IPS-15b (cell line): ENCODE results near the gene PRKCE.

Source experiments
- H3K27me3 ChIP-seq: one replicate; pipeline ENCODE4 v1.6.1; 2013; ENCODE audit warnings: low read length; ENCODE audit not compliant: control insufficient read depth, insufficient read depth
- H3K36me3 ChIP-seq: one replicate; pipeline ENCODE4 v1.6.1; 2013; ENCODE audit warnings: low read length; ENCODE audit not compliant: control insufficient read depth, insufficient read depth
- H3K4me1 ChIP-seq: one replicate; pipeline ENCODE4 v1.6.1; 2013; ENCODE audit warnings: mild to moderate bottlenecking, low read length; ENCODE audit not compliant: control insufficient read depth, insufficient read depth
- H3K4me3 ChIP-seq: one replicate; pipeline ENCODE4 v1.5.1; 2013; ENCODE audit warnings: low read depth, low read length
- H3K9ac ChIP-seq: one replicate; pipeline ENCODE4 v1.6.1; 2013; ENCODE audit warnings: low read depth, mild to moderate bottlenecking, low read length
- H3K9me3 ChIP-seq: one replicate; pipeline ENCODE4 v1.6.1; 2013; ENCODE audit warnings: mild to moderate bottlenecking, low read length; ENCODE audit not compliant: control insufficient read depth, insufficient read depth

Gene PRKCE

DNA sequence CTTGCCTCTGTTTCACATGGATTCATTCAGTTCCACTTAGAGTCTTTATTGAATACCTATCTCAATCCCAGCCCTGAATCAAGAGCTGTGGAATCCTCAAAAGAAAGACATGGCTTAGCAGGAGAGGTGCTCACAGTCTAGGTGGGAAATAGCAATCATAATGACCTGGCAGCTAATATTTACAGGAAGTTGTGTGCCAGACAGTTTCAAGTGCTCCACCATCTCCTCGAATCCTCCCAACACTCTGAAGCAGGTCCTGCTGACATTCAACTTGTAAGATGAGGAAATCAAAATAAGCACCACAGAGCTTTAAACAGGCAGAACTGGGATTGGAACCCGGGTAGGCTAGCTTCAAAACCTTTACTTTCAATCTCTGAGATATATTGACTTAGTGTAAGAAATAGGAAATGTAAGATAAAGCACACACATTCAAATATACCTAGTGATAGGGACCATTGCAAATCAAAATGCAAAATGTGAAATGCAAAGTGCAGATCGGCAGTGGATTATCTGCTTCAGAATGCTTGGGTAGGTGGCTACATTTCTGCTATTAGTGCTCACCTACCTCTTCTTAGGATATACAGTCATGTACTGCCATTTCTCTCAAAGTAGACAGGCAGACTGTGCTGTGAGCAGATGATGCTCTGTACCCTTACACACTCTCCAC lies 182.0 kb downstream of the PRKCE start:
- Histone ChIP-seq H3K36me3 (no peaks in the 10 kb centered on the region), H3K27me3 (no peaks in the 10 kb centered on the region), H3K4me3 (no peak overlapping the region), H3K9ac (no peak overlapping the region), H3K9me3 (no peaks in the 10 kb centered on the region), H3K4me1 (no peaks in the 10 kb centered on the region)

GRCh38 chr2:45833968-45834344 lies 182.5 kb downstream of the PRKCE start:
- no peaks in the 10 kb centered on the region for H3K4me1 ChIP-seq
- no peaks in the 10 kb centered on the region for H3K9me3 ChIP-seq
- no peaks in the 10 kb centered on the region for H3K36me3 ChIP-seq
- H3K9ac ChIP-seq = no peak overlapping the region
- H3K27me3 ChIP-seq = no peaks in the 10 kb centered on the region
- no peak overlapping the region for H3K4me3 ChIP-seq

DNA sequence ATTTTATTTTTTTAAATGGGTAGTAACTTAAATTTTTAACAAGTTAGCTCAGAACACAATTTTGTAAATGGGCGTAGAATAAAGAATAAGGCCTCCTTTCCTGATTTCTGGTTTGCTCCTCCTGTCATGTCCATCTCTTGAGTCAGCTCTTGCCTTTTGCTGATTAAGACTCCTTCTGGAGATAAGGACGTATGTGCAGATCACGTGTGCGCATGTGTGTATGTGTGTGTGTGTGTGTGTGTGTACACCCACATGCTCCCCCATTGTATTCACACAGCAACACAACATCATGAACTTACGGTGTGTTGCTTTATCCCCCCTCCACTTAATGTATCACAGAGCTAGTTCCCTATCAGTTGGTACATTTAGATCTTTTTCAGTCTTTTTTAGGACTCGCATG lies 182.9 kb downstream of the PRKCE start:
- H3K9ac ChIP-seq = no peak overlapping the region
- H3K36me3 ChIP-seq = no peaks in the 10 kb centered on the region
- H3K9me3 ChIP-seq = no peaks in the 10 kb centered on the region
- no peak overlapping the region for H3K4me3 ChIP-seq
- no peaks in the 10 kb centered on the region for H3K27me3 ChIP-seq
- no peaks in the 10 kb centered on the region for H3K4me1 ChIP-seq

DNA sequence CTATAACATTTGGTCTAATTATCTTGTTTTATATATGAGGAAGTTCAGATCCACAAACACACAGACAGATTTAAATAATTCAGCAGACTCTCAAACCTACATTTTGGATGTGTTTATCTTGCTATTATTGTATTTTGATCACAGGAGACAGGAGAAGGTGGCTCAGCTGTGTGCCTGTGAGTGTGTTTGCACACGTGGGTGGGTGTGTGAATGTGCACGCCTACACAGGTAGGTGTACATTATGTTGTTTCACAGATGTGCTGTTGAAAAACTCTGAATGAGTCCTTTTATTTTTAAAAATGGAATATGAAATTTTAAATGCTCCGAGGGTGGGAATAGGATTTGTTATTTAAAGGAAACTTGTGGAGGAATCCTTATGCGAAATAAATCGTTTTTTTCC lies 183.4 kb downstream of the PRKCE start:
- Histone ChIP-seq H3K4me1 (no peaks in the 10 kb centered on the region), H3K4me3 (no peak overlapping the region), H3K9ac (no peak overlapping the region), H3K9me3 (no peaks in the 10 kb centered on the region), H3K36me3 (no peaks in the 10 kb centered on the region), H3K27me3 (no peaks in the 10 kb centered on the region)

- no peak overlapping the region for H3K4me3 ChIP-seq
- H3K36me3 ChIP-seq = no peaks in the 10 kb centered on the region
- no peaks in the 10 kb centered on the region for H3K9me3 ChIP-seq
- H3K9ac ChIP-seq = no peak overlapping the region
- H3K4me1 ChIP-seq = no peaks in the 10 kb centered on the region
- H3K27me3 ChIP-seq = no peaks in the 10 kb centered on the region
Observed at GRCh38 chr2:45836316-45836715, 184.8 kb downstream of the PRKCE start.

DNA sequence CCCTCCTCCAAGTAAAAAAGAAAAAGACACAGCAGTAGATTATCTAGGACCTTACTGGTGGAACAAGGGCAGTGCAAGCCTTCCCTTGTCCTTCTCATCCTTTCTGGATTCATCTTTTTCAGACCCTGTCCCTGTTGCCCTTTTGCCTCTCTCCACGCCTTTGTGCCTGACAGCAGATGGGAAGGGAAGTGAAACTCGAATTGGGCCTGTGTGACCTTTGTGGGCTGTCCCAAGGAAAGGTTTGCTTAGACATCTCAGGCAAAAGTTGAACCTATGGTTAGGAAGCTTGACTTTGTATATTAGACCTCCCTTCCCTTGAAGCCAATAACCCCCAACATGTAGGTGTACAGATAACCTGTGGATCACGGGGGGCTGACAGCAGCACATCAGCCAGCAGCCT lies 185.3 kb downstream of the PRKCE start:
- Histone ChIP-seq H3K27me3 (no peaks in the 10 kb centered on the region), H3K9ac (no peak overlapping the region), H3K36me3 (no peaks in the 10 kb centered on the region), H3K4me3 (no peak overlapping the region), H3K9me3 (no peaks in the 10 kb centered on the region), H3K4me1 (no peaks in the 10 kb centered on the region)

- Histone ChIP-seq H3K9ac (no peak overlapping the region), H3K4me3 (no peak overlapping the region)
Observed at GRCh38 chr2:45837812-45838341, 186.4 kb downstream of the PRKCE start.

GRCh38 chr2:45839508-45840251 lies 188.2 kb downstream of the PRKCE start:
- Histone ChIP-seq H3K9ac (no peak overlapping the region), H3K4me1 (no peaks in the 10 kb centered on the region), H3K4me3 (no peak overlapping the region)

More at GRCh38 chr2:45837812-45838341, 186.4 kb downstream of the PRKCE start:
- Histone ChIP-seq H3K36me3 (no peaks in the 10 kb centered on the region), H3K4me1 (no peaks in the 10 kb centered on the region), H3K27me3 (no peaks in the 10 kb centered on the region), H3K9me3 (no peaks in the 10 kb centered on the region)

DNA sequence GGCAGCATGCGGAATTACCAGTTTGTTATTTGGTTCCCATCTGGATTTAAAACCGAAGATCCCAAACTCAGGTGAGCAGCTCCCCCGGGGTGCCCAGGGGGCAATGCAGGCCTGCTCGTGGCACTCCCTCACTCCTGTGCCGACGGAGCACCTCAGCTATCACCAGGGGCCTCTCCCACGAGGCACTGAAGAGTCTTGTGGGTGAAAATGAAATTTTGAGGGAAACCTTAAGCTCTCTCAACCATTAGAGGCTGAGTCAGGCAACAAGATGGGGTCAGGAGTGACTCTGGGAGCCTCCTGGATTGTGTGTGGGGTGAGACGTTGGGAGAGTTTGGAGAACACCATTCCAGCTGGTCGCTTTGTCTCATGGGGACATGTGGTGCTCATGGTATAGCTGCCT lies 189.0 kb downstream of the PRKCE start:
- Histone ChIP-seq H3K36me3 (no peaks in the 10 kb centered on the region), H3K9ac (no peak overlapping the region), H3K4me1 (no peaks in the 10 kb centered on the region), H3K4me3 (no peak overlapping the region), H3K27me3 (no peaks in the 10 kb centered on the region), H3K9me3 (no peaks in the 10 kb centered on the region)

More at GRCh38 chr2:45839508-45840251, 188.2 kb downstream of the PRKCE start:
- no peaks in the 10 kb centered on the region for H3K9me3 ChIP-seq
- no peaks in the 10 kb centered on the region for H3K36me3 ChIP-seq
- H3K27me3 ChIP-seq = no peaks in the 10 kb centered on the region

DNA sequence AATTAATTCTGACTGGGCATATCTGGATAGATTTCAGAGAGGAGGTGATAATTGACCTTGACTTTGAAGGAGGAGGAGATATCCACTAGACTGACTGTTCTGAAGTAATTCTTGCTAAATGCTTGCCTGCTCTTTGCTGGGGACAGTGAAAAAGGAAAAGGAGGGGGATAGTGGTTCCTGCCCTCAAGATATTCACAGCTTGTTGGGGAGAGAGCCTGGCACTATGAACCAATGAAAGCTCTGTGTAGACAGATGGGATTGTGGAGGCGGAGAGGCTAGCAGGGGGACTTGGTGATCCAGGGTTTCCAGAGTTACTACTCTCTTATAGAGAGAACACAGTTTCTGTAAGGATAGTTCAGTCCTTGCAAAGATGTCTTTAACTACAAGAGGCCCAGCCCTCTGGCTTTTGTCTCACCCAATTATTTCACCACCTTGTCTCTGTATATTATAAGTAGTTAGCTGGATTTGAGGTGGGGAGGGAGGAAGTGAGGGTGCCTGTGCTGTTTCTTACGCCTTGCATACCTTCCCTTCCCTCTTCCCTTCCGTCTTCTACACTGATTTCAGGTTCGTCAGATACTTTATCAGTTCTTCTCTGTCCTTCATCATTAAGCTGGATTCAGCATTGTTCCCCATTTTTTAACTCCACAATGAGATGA lies 190.4 kb downstream of the PRKCE start:
- H3K4me1 ChIP-seq = no peaks in the 10 kb centered on the region
- no peaks in the 10 kb centered on the region for H3K36me3 ChIP-seq
- H3K4me3 ChIP-seq = no peak overlapping the region
- no peaks in the 10 kb centered on the region for H3K9me3 ChIP-seq
- H3K9ac ChIP-seq = no peak overlapping the region
- H3K27me3 ChIP-seq = no peaks in the 10 kb centered on the region

GRCh38 chr2:45843136-45843535 lies 191.7 kb downstream of the PRKCE start:
- H3K9ac ChIP-seq = no peak overlapping the region
- no peaks in the 10 kb centered on the region for H3K4me1 ChIP-seq
- H3K36me3 ChIP-seq = no peaks in the 10 kb centered on the region
- H3K27me3 ChIP-seq = no peaks in the 10 kb centered on the region
- H3K9me3 ChIP-seq = no peaks in the 10 kb centered on the region
- no peak overlapping the region for H3K4me3 ChIP-seq
